NCI-H1694 (cell line): ENCODE results near the gene ZNF444.

Experiments used
- DNase-seq: peaks from one replicate; lab custom pipeline; 2025; lab: John Stamatoyannopoulos, UW

Gene ZNF444

DNA sequence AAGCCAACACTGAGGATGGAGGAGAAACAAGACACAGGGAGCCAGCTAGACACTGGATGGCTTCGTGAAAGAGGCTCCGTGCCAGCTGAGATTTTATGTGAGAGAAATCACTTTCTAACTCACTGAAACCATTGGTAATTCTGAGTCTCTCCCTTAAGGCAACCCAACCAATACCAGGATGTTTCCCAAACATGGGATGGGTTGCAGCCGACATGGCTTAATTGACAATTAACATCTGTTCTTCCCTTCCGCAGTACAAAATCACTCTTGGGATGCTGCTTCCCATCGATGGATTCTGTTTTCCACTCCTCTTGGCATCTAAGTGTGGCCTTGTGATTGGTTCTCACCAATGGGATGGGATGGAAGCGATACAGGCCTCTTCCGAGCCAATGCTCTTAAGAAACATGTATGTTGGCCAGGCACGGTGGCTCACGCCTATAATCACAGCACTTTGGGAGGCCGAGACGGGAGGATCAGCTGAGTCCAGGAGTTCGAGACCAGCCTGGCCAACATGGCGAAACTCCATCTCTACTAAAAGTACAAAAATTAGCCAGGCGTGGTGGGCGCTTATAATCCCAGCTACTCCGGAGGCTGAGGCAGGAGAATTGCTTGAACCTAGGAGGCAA is 17.7 kb upstream of the ZNF444 start:
- DNase-seq: no peak

DNA sequence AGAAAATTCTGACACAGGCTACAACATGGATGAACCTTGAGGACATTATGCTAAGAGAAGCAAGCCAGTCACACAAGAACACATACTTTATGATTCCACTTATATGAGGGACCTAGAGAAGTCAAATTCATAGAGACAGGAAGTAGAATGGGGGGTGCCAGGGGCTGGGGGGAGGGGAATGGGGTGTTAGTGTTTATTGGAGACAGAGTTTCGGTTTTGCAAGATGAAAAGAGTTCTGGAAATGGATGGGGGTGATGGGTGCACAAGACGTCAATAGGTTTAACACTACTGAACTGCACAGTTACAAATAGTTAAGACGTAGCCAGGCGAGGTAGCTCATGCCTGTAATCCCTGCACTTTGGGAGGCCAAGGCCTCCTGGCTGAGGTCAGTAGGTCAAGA is 16.5 kb upstream of the ZNF444 start:
- no peak for DNase-seq

DNA sequence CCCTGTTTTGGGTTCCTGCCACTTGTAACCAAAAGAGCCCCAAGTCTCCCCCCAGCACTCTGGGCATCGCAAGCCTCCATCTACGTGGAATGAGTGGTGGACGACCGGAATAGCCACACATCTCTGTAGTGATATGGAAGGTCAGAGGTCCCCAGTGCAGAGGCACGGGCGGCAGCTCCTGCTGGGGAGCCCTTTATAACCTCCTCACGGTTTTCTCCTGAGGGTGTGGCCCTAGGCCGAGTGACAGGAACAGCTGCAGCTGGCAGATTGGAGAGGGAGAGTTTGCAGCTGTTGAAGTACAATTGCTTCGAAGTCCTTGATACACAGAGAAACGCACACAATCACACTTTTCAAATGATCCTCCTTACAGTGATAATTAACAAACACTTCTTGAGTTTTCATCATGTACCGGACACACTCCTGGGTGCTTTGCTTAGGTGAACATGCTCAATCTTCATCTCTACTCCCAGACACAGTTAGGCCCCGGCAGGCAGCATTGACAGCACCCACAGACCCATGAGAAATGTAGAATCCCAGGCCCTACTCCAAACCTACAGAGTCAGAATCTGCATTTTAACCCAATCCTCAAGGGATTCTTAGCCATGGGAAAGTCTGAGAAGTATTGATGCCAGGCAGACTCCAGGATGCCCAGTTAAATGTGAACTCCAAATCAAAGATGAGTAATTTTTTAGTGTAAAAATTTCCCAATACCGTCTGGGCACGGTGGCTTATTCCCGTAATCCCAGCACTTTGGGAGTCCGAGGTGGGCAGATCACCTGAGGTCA is 15.1 kb upstream of the ZNF444 start:
- DNase-seq: no peak

DNA sequence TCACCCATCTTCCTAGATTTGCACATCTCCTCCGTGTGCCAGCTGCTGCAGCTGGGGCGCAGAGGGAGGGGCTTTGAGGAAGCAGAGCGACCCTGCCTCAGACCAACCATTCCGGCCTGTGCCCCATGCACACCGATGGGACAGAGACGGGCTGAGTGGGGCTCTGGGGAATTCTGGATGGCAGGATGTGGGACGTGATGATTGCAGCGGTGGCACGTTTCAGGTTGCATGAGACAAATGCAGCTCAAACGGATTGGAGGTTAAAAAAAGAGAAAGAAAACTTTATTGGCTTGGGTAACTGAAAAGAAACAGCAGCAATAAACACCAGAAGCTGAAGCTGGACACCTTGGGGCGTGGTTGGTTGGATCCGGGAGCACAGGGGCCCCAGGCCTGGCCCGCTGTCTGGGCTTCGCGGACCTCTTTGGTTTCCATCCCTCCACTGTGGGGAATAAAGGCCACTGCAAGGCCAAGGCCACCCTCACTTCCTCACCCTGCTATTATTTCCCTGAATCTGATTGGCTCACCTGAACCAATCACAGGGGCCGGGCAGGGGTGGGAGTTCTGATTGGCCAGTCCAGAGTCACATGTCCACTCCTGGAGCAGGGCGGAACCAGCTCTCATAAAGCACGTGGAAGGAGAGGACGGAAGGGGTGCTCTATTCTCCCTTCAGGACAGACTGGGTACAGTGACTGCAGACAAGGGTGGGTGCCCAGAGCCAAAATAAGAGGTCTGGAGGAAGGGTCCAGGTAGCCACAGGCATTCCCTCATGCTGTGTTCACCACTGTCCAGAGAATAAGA is 13.9 kb upstream of the ZNF444 start:
- DNase-seq: no peak

DNA sequence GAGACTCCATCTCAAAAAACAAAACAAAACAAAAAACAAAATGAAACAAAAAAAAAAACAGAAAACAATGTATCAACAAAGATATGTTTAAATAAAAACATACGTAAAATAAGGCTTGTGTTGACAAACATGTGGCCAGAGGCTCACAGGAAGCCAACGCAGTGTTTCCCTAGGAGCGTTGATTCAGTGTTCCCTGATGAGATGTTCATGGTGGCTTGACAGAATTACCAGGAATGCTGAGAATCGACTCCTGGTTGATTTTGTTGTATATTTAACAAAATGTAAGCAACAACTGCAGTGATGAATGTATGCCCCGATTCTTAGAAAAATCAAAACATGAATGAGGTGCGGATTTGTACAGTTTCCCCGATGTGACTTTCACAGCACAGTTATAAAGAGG is 11.1 kb upstream of the ZNF444 start:
- DNase-seq: no peak

DNA sequence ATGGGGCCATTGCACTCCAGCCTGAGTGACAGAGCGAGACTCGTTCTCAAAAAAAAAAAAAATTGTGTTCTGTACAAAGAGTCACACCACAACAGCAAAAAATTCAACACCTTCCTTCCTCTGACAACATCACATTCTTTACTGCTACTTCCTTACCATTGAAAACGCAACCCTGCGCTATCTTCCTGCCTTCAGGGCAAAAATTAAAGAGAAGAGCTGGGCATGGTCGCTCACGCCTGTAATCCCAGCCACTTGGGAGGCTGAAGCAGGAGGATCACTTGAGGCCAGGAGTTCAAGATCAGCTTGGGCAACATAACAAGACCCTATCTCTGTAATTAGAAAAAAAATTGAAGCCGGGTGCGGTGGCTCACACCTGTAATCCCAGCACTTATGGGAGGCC is 9.4 kb upstream of the ZNF444 start:
- DNase-seq: no peak

DNA sequence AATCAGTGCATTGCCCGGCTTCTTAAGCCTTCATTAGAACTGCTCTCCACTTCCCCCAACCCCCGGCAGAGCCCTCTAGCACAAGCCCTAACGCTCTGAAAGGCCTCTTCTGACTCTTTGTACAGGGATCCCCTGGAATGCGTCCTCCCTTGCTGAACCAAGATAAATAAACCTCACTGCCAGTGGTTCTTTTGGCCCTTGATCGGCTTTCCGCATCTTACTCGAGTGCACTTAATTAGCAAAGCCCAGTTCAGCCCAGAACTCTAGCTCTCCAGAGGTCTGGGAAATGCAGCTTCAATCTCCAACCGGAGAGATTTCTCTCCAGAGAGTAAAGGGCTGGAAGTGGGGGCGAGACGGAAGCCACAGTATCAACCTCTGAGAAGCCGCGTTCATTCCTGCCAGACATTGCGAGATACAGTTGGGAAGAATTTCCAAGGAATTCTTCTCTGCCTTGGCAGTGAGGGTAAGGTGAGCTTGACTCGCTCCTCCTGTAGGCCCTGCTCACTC is 8.7 kb upstream of the ZNF444 start:
- DNase-seq: no peak

DNA sequence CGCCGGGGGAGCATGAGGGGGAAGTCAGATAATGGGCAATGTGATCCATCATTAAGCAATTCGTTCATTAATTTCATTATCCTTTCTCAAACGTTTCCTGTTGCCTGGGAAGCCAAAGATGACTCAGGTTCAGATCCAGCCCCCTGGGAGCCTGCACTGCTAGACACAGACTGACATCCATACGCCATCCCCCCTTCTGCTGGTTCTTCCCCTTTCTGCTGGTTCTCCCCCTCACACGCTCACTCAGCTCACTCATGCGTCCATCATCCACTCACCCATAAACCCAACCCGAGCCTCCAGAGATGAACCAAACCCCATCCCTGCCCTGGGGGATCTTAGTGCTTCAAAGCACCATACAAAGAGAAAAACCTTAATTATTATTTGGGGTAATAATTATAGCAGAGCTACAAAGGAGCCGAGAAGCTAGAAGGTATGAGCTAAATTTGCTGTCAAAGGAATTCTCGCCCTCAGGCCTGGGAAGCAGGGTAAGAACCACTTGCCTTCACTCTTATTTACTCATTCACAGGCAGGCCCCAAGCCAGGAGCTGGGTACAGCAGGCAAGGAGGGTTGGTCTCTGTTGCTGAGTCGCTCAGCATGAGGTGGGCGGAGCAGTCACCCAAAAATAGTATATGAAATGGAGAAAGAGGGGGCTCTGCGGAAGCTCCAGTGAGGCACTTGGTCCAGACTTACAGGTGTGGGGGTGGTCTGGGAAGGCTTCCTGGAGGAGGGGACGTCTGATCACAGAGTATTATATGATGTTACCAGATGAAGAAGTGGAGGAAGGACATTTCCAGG is 7.0 kb upstream of the ZNF444 start:
- no peak for DNase-seq

DNA sequence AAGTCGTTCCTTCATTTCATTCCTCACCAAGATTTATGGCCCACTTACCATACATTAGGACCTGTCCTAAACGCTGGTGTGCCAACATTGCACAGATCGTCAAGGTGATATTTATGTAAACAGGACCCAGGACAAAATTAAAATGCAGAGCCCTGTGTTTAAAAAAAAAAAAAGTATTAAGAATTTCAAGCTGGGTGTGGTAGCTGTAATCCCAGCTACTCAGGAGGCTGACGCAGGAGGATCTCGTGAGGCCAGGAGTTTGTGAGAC is 6.5 kb upstream of the ZNF444 start:
- no peak for DNase-seq

DNA sequence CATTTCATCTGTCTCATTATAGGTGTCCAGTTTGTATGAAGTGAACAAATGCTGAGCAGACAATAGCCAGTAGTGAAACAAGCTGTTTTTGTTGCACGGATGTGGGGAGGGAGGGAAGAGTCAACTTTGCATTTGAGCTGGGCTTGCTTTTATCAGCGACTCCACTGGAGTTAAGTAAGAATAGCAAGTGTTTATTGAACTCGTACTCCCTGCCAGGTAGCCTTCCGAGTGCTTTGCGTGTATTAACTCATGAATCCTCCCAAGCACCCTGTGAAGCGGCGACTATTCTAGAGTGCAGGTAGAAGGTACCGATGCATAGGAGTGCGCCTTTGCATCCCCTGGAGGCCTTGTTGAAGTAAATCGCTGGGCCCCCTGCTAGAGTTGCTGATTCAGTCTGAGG is 4.7 kb upstream of the ZNF444 start:
- DNase-seq: no peak

DNA sequence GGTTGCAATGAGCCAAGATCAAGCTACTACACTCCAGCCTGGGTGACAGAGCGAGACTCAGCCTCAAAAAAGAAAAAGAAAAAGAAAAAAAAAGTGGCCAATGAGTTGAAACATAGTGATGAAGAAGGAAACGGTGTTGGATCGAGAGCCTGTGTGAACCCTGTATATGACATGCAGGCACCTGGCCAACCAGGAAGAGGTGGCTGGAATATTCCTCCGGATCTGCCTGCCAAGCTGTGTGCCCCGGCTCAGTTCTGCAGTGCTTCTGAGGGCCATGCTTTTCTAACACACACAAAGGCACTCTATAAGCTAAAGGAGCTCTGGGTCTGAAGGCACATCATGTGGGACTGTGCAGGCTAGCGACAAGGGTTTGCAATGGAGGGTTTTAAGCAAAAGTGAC is 3.7 kb upstream of the ZNF444 start:
- no peak for DNase-seq

DNA sequence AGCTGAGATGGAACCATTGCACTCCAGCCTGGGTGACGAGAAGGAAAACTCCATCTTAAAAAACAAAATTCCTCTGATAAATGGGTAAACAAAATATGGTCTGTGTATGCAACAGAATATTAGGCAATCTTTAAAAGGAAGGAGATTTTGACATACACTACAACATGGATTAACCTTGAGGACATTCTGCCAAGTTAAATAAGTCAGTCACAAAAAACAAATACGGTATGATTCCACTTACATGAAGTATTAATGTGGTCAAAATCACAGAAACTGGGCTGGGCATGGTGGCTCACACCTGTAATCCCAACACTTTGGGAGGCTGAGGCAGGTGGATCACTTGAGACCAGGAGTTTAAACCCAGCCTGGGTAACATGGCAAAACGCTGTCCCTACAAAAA is 3.0 kb upstream of the ZNF444 start:
- DNase-seq: no peak

DNA sequence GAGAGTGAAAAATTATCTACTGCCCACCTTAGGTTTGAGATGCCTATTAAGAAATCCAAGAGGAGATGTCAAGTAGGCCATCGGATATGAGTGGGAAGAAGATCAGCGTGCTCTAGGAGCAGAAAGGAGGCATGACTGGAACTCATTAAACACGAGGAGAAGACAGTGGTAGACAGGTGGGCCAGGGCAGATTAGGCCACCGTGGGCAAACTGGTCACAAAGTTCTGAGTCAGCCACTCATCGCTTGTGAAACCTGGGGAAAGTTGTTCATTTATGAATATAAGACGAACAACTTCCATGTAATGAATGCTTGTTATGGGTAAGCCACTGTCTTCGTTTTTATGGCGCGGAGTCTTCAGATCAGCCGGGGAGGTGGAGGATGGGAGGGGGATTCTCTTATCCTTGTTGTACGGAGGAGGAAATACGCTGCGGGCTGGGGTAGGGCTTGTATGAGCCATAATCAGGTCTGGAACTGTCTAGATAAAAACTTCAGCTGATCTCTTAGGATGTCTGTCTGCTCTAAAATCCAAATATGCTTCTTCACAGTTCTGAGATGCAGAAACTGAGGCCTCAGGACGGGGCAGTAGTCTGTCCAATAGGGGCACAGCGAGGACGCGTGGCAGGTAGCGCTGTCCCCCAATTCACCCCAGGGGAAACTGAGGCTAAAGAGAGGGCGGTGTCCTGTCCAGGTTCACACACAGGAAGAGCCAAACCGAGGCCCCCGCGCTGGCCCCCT is 1.1 kb upstream of the ZNF444 start:
- no peak for DNase-seq

DNA sequence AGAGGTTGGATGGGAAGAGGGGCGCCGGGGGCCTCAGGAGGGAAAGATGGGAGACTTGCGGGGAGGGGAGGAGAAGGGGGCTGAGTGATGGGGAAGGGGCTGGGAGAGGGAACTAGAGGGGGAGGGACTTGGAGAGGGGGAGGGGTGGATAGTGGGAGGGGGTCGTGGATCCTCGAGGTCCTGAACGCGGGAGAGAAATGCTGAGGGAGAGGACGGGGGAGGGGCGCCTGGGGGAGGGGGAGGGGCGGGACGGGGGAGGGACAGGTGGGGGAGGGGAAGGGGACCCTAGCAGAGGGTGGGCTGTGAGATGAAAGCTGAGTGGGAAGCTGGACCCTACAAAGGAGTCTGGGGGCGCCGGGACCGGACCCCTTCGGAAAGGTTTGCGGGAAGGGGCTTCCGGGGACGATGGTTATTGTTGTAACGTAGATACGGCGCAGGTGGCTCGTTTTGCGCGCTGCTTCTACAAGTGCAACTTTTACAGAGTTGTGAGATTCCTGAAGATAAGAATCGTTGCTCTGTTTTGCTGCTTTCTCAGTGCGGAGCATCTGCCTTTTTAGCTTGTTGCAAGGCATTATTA is 418 bp downstream of the ZNF444 start:
- no peak for DNase-seq

DNA sequence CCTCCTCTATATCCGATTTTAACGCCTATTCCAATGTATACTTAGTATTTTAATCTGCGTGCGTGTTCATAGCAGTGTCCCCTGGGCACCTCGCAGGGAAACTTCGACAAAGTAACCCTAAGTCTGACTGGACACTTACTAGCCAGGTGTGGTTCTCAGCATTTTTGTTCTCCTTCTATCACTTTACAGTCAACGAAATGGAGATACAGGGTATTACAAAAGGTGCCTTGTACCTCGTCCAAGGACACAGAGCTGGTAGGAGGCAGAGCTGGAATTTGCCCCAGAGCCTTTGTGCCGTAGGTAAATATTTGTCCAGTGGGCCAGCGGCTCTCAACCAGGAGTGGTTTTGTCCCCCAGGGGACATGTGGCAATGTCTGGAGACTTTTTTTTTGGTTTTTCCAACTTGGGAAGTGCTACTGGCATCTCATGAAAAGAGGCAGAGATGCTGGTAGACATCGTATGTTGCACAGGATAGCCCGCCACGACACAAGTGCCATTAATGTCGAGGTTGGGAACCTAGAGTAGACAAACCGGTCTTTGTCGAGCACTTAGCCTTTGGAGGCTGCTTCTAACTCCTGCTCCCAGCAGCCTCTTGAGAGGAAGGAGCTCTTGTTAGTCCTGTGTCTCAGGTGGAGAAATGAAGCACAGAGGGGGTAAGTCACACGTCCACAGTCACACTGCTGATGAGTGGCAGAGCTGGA is 1.1 kb downstream of the ZNF444 start:
- DNase-seq: no peak

DNA sequence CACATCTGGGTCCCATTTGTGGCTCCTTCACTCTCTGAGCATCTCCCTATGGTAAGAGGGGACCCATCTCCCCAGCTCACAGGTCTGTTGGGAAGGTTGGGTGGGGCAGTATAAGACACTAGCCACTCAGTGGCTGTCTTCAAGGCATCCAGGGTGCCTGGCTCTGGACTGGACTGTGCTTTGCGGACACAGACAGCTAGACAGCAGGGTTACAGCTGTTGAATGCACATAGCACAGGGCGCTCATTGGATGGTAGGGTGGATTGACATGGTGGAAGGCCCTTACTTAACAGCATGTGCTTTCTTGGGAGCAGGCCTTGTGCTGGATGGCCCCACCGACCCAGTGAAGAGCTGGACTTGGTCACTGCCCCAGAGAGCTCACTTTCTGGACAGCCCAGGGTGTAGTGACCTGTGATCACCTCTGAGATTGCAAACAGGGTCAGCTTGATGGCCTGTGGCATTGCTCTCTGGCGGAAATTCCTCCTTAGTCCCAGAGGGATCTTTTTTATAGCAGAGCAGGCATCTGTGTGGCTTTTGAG is 1.9 kb downstream of the ZNF444 start:
- DNase-seq: no peak

DNA sequence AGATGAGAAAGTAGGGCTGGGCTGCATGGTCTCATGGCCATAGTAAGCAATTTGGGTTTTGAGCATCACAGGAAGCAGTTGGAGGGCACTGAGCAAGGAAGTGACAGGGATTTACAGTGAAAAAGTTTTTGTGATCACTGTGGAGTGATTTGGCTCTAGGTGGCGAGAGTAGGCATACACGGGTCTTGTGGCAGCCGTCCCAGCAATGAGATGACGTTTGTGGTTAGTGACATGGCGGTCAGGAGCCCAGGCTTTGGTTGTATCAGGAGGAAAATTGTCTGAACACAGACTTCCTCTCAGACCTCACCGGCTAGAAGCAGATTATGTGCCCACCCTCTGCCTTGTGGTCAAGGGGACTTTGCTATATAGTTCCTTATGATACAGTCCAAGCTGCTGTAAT is 3.3 kb downstream of the ZNF444 start:
- no peak for DNase-seq

DNA sequence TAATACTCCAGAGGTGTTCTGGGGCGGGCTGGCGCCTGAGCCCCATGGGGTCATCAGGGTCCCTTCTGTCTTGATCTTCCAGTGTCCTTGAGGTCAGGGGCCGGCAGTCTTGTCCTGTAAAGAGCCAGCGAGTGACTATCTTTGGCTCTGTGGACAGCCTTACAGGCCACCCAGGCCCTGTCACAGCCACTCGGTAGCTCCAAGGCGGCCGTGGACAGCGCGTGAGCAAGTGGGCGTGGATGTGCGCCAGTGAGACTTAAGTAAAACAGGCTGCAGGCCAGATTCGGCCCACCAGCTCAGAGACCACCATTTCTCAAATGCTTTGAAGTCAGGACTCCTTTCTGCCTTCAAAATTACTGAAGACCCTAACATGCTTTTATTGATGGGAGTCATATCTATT is 3.7 kb downstream of the ZNF444 start:
- no peak for DNase-seq

DNA sequence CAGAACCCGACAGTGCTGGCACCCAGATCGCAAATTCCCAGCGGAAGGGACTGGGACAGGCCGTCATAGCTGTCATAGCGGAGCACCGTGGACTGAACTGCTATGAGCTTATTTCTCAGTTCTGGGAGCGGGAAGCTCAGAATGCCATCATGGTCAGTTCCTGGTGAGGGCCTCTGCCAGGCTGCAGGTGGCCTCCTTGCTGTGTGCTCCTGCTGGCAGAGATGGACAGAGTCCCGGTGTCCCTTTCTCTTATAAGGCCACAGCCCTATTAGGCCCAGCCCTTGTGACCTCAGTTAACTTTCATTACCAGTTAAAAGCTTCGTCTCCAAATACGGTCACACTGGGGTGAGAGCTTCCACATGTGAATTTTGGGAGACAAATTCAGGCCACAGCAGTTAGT is 4.6 kb downstream of the ZNF444 start:
- no peak for DNase-seq

DNA sequence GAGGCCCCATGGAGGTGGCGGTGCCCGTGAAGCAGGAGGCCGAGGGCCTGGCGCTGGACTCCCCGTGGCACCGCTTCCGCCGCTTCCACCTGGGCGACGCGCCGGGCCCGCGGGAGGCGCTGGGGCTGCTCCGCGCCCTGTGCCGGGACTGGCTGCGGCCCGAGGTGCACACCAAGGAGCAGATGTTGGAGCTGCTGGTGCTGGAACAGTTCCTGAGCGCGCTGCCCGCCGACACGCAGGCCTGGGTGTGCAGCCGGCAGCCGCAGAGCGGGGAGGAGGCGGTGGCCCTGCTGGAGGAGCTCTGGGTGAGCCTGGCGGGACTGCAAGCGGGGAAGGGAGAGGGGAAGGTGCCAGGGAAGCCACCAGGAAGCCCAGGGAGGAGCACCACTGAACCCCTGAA is 5.8 kb downstream of the ZNF444 start:
- DNase-seq: no peak
